Measurements from ENCODE around the gene RASEF.

RASEF gene

GRCh38 chr9:83011611-83012010, 51.3 kb downstream of the RASEF start:
- TF ChIP-seq CTCF (IDR thresholded peaks at IDR 0.05; ENCODE audit: insufficient read depth, low read length, poor library complexity, severe bottlenecking) (no peak), EZH2phosphoT487 (conservative IDR thresholded peaks at IDR 0.05; ENCODE audit: low read length) (no peak)
- no peak overlapping the region for H3K4me2 ChIP-seq (ENCODE audit: low read depth, low read length, poor library complexity, severe bottlenecking)

GRCh38 chr9:83007521-83008300, 55.2 kb downstream of the RASEF start:
- no peak overlapping the region for H3K4me3 ChIP-seq (ENCODE audit: insufficient read depth, low read length, poor library complexity, severe bottlenecking)
- TF ChIP-seq EZH2phosphoT487 (conservative IDR thresholded peaks at IDR 0.05; ENCODE audit: low read length) (no peak), CTCF (IDR thresholded peaks at IDR 0.05; ENCODE audit: insufficient read depth, low read length, poor library complexity, severe bottlenecking) (no peak)
- H3K4me2 ChIP-seq (ENCODE audit: low read depth, low read length, poor library complexity, severe bottlenecking), result no peak overlapping the region
- no peaks in the 10 kb centered on the region for H3K79me2 ChIP-seq (ENCODE audit: insufficient read depth, low read length)
- no peaks in the 10 kb centered on the region for H3K9me2 ChIP-seq (replicated peaks; ENCODE audit: insufficient read depth, low read length)
- no peak overlapping the region for H3K9ac ChIP-seq (ENCODE audit: low read length)
- H3K27ac ChIP-seq (ENCODE audit: low read depth, low read length), result no peak overlapping the region
- H2AFZ ChIP-seq (ENCODE audit: low read depth, low read length, severe bottlenecking), result no peak overlapping the region
- H4K20me1 ChIP-seq (ENCODE audit: low read depth, low read length), result no peaks in the 10 kb centered on the region
- H3F3A ChIP-seq (ENCODE audit: insufficient read depth), result no peaks in the 10 kb centered on the region
- H3K36me3 ChIP-seq (ENCODE audit: low read length), result no peaks in the 10 kb centered on the region
- H3K9me3 ChIP-seq (ENCODE audit: insufficient read depth, low read length), result no peaks in the 10 kb centered on the region
- no peaks in the 10 kb centered on the region for H3K27me3 ChIP-seq (ENCODE audit: low read length)

More at GRCh38 chr9:83011611-83012010, 51.3 kb downstream of the RASEF start:
- H3K4me3 ChIP-seq (ENCODE audit: insufficient read depth, low read length, poor library complexity, severe bottlenecking), result no peak overlapping the region
- H3K79me2 ChIP-seq (ENCODE audit: insufficient read depth, low read length), result no peaks in the 10 kb centered on the region
- H3K9me2 ChIP-seq (replicated peaks; ENCODE audit: insufficient read depth, low read length), result no peaks in the 10 kb centered on the region
- H3K27me3 ChIP-seq (ENCODE audit: low read length), result no peaks in the 10 kb centered on the region
- no peaks in the 10 kb centered on the region for H3K9me3 ChIP-seq (ENCODE audit: insufficient read depth, low read length)
- no peaks in the 10 kb centered on the region for H4K20me1 ChIP-seq (ENCODE audit: low read depth, low read length)
- H3F3A ChIP-seq (ENCODE audit: insufficient read depth), result no peaks in the 10 kb centered on the region
- H2AFZ ChIP-seq (ENCODE audit: low read depth, low read length, severe bottlenecking), result no peak overlapping the region
- H3K9ac ChIP-seq (ENCODE audit: low read length), result no peak overlapping the region
- no peaks in the 10 kb centered on the region for H3K36me3 ChIP-seq (ENCODE audit: low read length)
- no peak overlapping the region for H3K27ac ChIP-seq (ENCODE audit: low read depth, low read length)

- H3K9me3 ChIP-seq (ENCODE audit: insufficient read depth, low read length), result no peaks in the 10 kb centered on the region
- no peaks in the 10 kb centered on the region for H4K20me1 ChIP-seq (ENCODE audit: low read depth, low read length)
- H3K36me3 ChIP-seq (ENCODE audit: low read length), result no peaks in the 10 kb centered on the region
- H3K27ac ChIP-seq (ENCODE audit: low read depth, low read length), result no peak overlapping the region
- H3F3A ChIP-seq (ENCODE audit: insufficient read depth), result no peaks in the 10 kb centered on the region
- H2AFZ ChIP-seq (ENCODE audit: low read depth, low read length, severe bottlenecking), result no peak overlapping the region
- H3K9ac ChIP-seq (ENCODE audit: low read length), result no peak overlapping the region
- H3K79me2 ChIP-seq (ENCODE audit: insufficient read depth, low read length), result no peaks in the 10 kb centered on the region
- H3K4me2 ChIP-seq (ENCODE audit: low read depth, low read length, poor library complexity, severe bottlenecking), result no peak overlapping the region
- TF ChIP-seq CTCF (IDR thresholded peaks at IDR 0.05; ENCODE audit: insufficient read depth, low read length, poor library complexity, severe bottlenecking) (no peak), EZH2phosphoT487 (conservative IDR thresholded peaks at IDR 0.05; ENCODE audit: low read length) (no peak)
- no peaks in the 10 kb centered on the region for H3K9me2 ChIP-seq (replicated peaks; ENCODE audit: insufficient read depth, low read length)
- H3K27me3 ChIP-seq (ENCODE audit: low read length), result no peaks in the 10 kb centered on the region
- H3K4me3 ChIP-seq (ENCODE audit: insufficient read depth, low read length, poor library complexity, severe bottlenecking), result no peak overlapping the region
These were observed 56.6 kb downstream of the RASEF start for GRCh38 chr9:83006378-83006777.

Data from SU-DHL-6 (cell line).